Activated naive CD8-positive, alpha-beta T cell treated with anti-CD3 and anti-CD28 coated beads, Interleukin-2, amount 50 U/mL, for 24 hours (primary cell): Measurements from ENCODE around the gene TASP1.
A peak's percentile ranks its signal among the peaks of the same experiment; 100 is the strongest.

Experiments used
- ATAC-seq: fragments of 150-1000 bp; cut with Tn5 transposase; one replicate; pipeline ENCODE4 v1.10.0; 2021
- DNase-seq: peaks from one replicate; pipeline ENCODE4 v3.0.0; 2021
- H3K27ac Mint-ChIP-seq: one replicate; pipeline ENCODE4 v1.8.0; 2021; ENCODE audit warnings: mild to moderate bottlenecking, mixed read lengths
- H3K27me3 Mint-ChIP-seq: one replicate; pipeline ENCODE4 v1.8.0; 2021; ENCODE audit warnings: mixed read lengths
- H3K36me3 Mint-ChIP-seq: one replicate; pipeline ENCODE4 v1.8.0; 2021; ENCODE audit warnings: low read depth, mixed read lengths
- H3K4me1 Mint-ChIP-seq: one replicate; pipeline ENCODE4 v1.8.0; 2021; ENCODE audit warnings: mixed read lengths
- H3K4me3 Mint-ChIP-seq: one replicate; pipeline ENCODE4 v1.8.0; 2021; ENCODE audit warnings: mild to moderate bottlenecking, moderate library complexity, mixed read lengths
- H3K9me3 Mint-ChIP-seq: one replicate; pipeline ENCODE4 v1.8.0; 2021; ENCODE audit warnings: mixed read lengths

TASP1 gene

DNA sequence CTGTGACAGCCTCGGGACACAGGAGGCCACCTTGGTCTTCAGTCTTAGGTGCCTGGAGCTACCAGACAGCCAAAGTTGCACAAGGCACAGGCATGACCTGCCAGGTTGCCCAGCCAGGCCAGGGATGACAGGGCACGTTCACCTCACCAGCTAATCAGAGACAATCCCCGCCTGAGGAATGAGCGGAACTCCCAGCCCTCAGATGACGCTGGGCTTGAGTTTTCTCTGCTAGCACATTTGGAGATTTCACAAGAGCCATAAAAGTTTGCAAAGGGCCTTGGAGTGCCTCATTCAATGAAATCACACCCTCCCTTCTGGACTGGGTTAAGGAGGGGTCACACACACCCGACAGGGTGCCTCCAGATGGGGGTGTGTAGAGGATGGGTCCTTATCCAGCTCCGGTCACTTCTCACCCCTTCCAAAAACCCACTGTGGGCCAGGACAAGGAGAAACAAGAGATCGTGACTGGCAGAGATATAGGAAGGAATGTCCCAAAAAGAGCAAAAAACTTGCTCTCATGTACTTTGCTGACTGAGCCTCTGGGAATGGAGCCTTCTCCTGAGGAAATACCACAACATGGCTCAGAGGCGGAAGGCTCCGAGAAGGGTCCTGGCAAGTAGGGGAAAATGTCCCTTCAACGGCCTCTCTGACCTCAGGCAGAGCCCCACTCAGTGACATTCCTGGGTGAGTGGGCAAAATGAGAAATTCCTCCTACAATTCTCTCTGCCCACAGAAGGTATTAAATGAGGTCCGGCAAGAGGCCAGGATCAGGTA is 296.1 kb downstream of the TASP1 start:
- H3K27ac Mint-ChIP-seq: no peak overlapping the region
- DNase-seq: no peak
- H3K9me3 Mint-ChIP-seq: no peaks in the 10 kb centered on the region
- H3K4me3 Mint-ChIP-seq: no peak overlapping the region
- H3K36me3 Mint-ChIP-seq: no peaks in the 10 kb centered on the region
- peaks cover 30% of the 10 kb centered on the region for H3K4me1 Mint-ChIP-seq
- peaks cover 2% of the 10 kb centered on the region for H3K27me3 Mint-ChIP-seq
- ATAC-seq: no peak

DNA sequence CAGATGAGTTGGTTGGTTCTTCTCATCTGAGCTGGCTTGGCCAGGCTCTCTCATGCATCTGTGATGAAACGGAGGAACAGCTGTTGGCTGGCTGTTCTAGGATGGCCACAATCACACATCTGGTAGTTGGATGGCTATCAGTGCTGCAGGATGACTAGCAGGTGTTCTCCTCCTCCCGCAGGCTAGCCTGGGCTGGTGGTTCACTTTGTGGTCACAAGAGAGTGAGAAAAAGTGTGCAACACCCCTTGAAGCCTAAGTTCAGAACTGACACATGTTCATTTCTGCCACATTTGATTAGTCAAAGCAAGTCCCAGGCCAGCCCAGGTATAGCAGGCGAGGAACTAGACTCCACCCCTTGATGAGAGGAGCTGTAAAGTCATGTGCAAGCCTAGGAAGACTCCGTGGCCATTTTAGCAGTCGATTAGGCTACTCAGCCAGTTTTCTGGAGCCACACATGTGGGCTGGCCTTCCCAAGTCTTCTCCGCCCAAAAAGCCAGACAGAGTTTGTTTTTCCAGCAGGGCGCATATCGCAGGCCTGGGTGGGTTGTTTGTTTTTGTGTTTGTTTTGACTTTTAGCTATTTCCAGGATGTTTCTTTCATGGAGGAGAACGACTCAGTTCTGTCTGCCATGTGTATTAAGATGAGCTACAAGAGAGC is 296.9 kb downstream of the TASP1 start:
- DNase-seq (no peak), ATAC-seq (peak; percentile 35)
- H3K27ac Mint-ChIP-seq: no peak overlapping the region
- peaks cover 38% of the 10 kb centered on the region for H3K4me1 Mint-ChIP-seq
- H3K36me3 Mint-ChIP-seq: no peaks in the 10 kb centered on the region
- H3K27me3 Mint-ChIP-seq: peaks cover 2% of the 10 kb centered on the region
- H3K9me3 Mint-ChIP-seq: no peaks in the 10 kb centered on the region
- H3K4me3 Mint-ChIP-seq: no peak overlapping the region

GRCh38 chr20:13340088-13340487 is 298.6 kb downstream of the TASP1 start:
- Mint-ChIP-seq H3K4me1 (peaks cover 54% of the 10 kb centered on the region), H3K4me3 (no peak overlapping the region), H3K27ac (no peak overlapping the region), H3K36me3 (no peaks in the 10 kb centered on the region), H3K9me3 (no peaks in the 10 kb centered on the region), H3K27me3 (peaks cover 2% of the 10 kb centered on the region)
- ATAC-seq: no peak
- no peak for DNase-seq
